GM18505 (cell line): Measurements from ENCODE around the gene MAP4K4.

Experiments used
- ATAC-seq: cut with Tn5 transposase; IDR thresholded peaks from one replicate; pipeline ENCODE4 v1.9.1; 2021; ENCODE audit not compliant: unreplicated experiment
- POLR2A ChIP-seq: IDR thresholded peaks from 4 replicates; pipeline ENCODE4 v1.6.1; 2011; ENCODE audit warnings: borderline replicate concordance; ENCODE audit not compliant: insufficient read depth, insufficient read length; ENCODE audit errors: extremely low read depth

Gene MAP4K4

DNA sequence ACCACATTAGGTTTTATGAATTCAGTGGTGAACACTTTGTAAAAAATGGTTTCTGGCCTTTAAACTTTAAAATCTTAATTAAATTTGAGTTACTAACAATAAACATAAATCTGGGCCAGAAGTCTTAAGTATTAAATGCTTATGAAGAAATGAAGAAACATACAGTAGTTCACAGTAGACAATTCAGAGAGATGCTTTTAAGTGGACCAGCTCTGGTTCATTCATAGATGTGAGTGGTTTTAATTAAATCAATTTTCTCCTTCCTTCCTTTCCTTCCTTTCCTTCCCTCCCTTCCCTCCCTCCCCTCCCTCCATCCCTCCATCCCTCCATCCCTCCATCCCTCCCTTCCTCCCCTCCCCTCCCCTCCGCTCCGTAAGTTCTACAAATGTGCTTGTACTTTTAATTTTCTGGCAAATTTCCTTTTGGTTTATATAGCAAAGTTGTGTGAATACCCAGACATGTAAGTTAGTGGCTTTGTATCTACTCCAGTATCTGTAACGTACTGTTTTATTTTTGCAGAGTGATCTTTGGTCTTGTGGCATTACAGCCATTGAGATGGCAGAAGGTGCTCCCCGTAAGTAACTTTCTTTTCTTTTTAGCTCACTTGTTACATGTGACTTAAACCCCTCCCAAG, 136.5 kb downstream of the MAP4K4 start:
- no peak for ATAC-seq
- TF ChIP-seq POLR2A, result no peak

DNA sequence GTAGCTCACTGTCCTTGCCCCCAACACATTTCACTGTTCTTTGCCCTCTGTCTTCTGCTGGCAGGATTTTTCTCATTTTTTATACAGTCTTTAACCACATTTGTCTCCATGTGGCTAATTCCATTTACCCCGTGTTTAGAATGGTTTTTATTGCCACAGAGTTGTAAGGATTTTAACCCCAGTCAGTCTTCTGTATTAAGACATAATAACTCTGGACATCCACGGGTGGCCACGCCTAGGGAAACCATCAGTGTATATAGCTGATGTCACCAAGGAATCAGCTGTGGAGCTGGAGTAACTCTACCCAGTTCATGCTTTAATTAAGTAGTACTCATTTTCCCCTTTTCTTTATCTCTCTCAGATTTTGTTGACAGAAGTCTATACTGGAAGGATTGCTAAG, 139.8 kb downstream of the MAP4K4 start:
- TF ChIP-seq POLR2A, result no peak
- ATAC-seq, result no peak

DNA sequence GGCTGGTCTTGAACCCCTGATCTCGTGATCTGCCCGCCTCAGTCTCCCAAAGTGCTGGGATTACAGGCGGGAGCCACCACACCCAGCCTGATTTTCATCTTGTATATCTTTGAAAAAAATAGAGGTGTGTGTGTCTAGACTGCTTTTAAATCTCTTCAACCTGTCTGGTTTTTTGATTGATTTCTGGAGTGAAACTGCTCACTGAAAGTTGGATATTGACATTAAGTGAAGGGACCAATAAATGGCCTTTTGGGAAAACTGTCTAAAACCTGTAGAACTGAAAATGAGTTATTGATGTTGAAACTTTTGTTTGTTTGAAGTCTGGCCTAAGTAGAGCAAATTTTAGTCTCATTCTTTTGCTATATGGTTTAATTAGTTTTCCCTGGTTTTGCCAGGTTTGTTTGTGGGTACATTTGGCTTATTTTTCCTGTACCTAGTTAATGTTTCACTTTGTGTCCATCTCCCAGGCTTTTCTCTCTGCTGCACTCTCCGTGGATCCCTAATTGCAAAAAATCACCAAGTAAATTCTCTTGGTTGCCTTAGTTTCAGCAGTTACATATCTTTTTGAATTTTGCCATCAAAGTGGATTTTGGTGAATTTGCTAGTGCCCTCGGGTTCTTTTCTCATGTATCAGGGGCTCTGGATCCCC, 144.3 kb downstream of the MAP4K4 start:
- no peak for ATAC-seq
- TF ChIP-seq POLR2A, result no peak

GRCh38 chr2:101842471-101842870, 145.0 kb downstream of the MAP4K4 start:
- no peak for TF ChIP-seq POLR2A
- no peak for ATAC-seq

- no peak for ATAC-seq
- TF ChIP-seq POLR2A, result no peak
These were observed 145.5 kb downstream of the MAP4K4 start for GRCh38 chr2:101843048-101843447.

DNA sequence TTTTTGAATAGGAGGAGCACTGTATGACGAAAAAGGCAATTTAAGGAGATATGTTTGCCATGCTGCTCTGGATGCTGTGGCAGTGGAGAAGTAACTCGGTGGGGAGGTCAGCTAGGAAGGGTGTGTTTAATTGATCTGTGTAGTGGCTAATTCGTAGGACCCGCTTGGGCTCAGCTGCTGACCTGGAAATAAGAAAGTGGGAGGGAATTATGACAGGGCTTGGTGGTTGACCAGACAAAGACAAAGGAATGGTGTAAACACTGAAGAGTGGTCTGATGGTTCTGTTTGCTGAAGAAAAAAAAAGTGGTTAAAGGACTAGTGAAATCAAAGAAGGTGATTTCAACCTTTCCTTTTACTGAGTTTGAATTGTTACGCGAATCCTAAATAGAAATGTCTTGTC, 146.0 kb downstream of the MAP4K4 start:
- ATAC-seq, result no peak
- no peak for TF ChIP-seq POLR2A

- ATAC-seq, result no peak
These were observed 146.6 kb downstream of the MAP4K4 start for GRCh38 chr2:101844055-101844635.

GRCh38 chr2:101846973-101847372, 149.5 kb downstream of the MAP4K4 start:
- ATAC-seq, result no peak
- no peak for TF ChIP-seq POLR2A

More at GRCh38 chr2:101844055-101844635, 146.6 kb downstream of the MAP4K4 start:
- TF ChIP-seq POLR2A, result no peak

- TF ChIP-seq POLR2A, result no peak
- ATAC-seq, result no peak
These were observed 150.3 kb downstream of the MAP4K4 start for GRCh38 chr2:101847661-101848339.

DNA sequence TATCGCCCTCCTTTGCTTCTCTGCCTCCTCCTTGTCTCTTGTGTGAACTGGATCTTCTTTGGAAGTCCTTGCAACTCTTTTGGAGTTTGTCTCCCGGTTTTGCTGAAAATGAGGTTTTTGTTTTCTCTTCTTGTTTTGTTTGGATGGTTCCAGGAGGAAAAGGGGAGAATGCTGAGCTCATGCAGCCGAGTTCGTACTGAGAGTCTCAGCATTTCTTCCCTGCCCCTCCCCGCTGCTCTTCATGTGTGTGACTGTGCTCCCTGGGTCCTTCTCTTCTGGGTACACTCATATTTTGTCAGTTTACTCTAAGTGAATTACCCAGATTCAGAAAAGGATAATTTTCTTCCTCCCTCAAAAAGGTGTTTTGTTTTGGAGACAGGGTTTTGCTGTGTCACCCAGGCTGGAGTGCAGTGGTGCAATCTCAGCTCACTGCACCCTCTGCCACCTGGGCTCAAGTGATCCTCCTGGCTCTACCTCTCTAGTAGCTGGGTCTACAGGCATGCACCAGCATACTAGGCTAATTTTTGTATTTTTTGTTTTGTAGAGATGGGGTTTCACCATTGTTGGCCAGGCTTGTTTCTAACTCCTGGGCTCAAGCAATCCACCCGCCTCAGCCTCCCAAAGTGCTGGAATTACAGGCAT, 151.4 kb downstream of the MAP4K4 start:
- TF ChIP-seq POLR2A, result no peak
- ATAC-seq, result no peak

GRCh38 chr2:101850450-101850849, 152.9 kb downstream of the MAP4K4 start:
- no peak for TF ChIP-seq POLR2A
- ATAC-seq, result no peak

DNA sequence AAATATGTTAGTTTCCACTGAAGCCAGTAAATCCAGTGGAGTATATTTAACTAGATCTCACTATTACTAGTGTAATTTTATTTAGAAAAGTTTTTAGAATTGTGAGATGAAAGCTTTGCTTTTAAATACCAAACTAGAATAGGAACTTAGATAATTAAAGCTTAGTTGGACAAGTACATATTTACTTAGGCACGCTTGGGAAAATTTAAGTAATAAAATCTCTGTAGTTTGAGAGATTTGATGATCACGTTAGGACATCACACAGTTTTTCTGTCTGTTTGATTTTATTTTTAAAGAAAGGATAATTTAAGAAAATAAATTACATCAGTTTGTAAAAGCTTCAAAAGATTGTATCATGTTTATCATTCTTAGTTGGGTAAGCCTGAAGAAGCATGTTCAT, 153.5 kb downstream of the MAP4K4 start:
- no peak for TF ChIP-seq POLR2A
- no peak for ATAC-seq

GRCh38 chr2:101852824-101853223, 155.3 kb downstream of the MAP4K4 start:
- no peak for TF ChIP-seq POLR2A
- no peak for ATAC-seq
